HEK293 (cell line): ENCODE measurements around the gene C1orf56.

Experiments
- CTCF ChIA-PET: fragments of 350-600 bp; formaldehyde crosslinking; extraction: SDS; loops from one replicate; lab custom pipeline; 2021; ENCODE audit warnings: antibody characterized with exemption; lab: Yijun Ruan, JAX
- POLR2A ChIA-PET: fragments of 300-600 bp; formaldehyde crosslinking; extraction: SDS; loops from one replicate; lab custom pipeline; 2020; ENCODE audit warnings: antibody characterized with exemption, inconsistent platforms; lab: Yijun Ruan, JAX
- H3K27ac ChIP-seq: fragments of 200-500 bp; sonication (Bioruptor generic); 2 replicates; pipeline ENCODE4 v1.5.1; 2014; ENCODE audit warnings: low read depth, low read length, control low read depth, inconsistent platforms; ENCODE audit errors: extremely low read depth
- H3K36me3 ChIP-seq, 2 experiments: fragments of 200-500 bp in 1 of 2; sonication (Bioruptor generic) in 1 of 2; 1 replicate in 1 of 2; 2 replicates in 1 of 2; pipeline ENCODE4 v1.5.1; 2014 to 2017; ENCODE audit warnings: inconsistent platforms in 2 of 2, low read length in 2 of 2; ENCODE audit not compliant: control insufficient read depth in 2 of 2, insufficient read depth in 1 of 2
- H3K4me1 ChIP-seq: fragments of 200-500 bp; sonication (Bioruptor generic); 2 replicates; pipeline ENCODE4 v1.5.1; 2014; ENCODE audit warnings: mild to moderate bottlenecking, low read length, inconsistent platforms; ENCODE audit not compliant: control insufficient read depth, insufficient read depth
- H3K4me3 ChIP-seq: 2 replicates; pipeline ENCODE4 v1.5.1; 2011; ENCODE audit warnings: low read depth, mild to moderate bottlenecking, control low read depth, low read length, moderate library complexity
- H3K9me3 ChIP-seq: fragments of 200-500 bp; sonication (Bioruptor generic); 2 replicates; pipeline ENCODE4 v1.5.1; 2014; ENCODE audit warnings: low read depth, low read length, inconsistent platforms; ENCODE audit not compliant: control insufficient read depth, insufficient read depth
- KLF9 ChIP-seq: fragments of 450-650 bp; formaldehyde crosslinking; IDR thresholded peaks from 2 replicates; pipeline ENCODE4 v1.5.1; 2016; ENCODE audit warnings: missing biosample characterization, missing genetic modification characterization, low read depth
- PRDM10 ChIP-seq: fragments of 450-650 bp; formaldehyde crosslinking; IDR thresholded peaks from 2 replicates; pipeline ENCODE4 v1.5.1; 2016; ENCODE audit warnings: missing biosample characterization, missing genetic modification characterization
- ZFHX2 ChIP-seq: fragments of 450-650 bp; formaldehyde crosslinking; conservative IDR thresholded peaks from 2 replicates; pipeline ENCODE4 v1.5.1; 2016; ENCODE audit warnings: missing biosample characterization, missing genetic modification characterization
- ZFP37 ChIP-seq: fragments of 450-650 bp; formaldehyde crosslinking; IDR thresholded peaks from 2 replicates; pipeline ENCODE4 v1.5.1; 2016; ENCODE audit warnings: missing biosample characterization, missing genetic modification characterization
- ZNF10 ChIP-seq: fragments of 450-650 bp; formaldehyde crosslinking; IDR thresholded peaks from 2 replicates; pipeline ENCODE4 v1.5.1; 2017; ENCODE audit warnings: missing biosample characterization, missing genetic modification characterization
- ZNF138 ChIP-seq: fragments of 450-650 bp; formaldehyde crosslinking; IDR thresholded peaks from 2 replicates; pipeline ENCODE4 v1.5.1; 2016; ENCODE audit warnings: missing biosample characterization, missing genetic modification characterization, borderline replicate concordance
- ZNF302 ChIP-seq: fragments of 450-650 bp; formaldehyde crosslinking; IDR thresholded peaks from 2 replicates; pipeline ENCODE4 v1.5.1; 2016; ENCODE audit warnings: missing biosample characterization, missing genetic modification characterization, low read depth
- ZNF350 ChIP-seq: fragments of 450-650 bp; formaldehyde crosslinking; IDR thresholded peaks from 2 replicates; pipeline ENCODE4 v1.5.0; 2017; ENCODE audit warnings: missing biosample characterization, mild to moderate bottlenecking, missing genetic modification characterization
- ZNF354C ChIP-seq: fragments of 450-650 bp; formaldehyde crosslinking; IDR thresholded peaks from 2 replicates; pipeline ENCODE4 v1.5.1; 2016; ENCODE audit warnings: missing biosample characterization, missing genetic modification characterization, low read depth, borderline replicate concordance
- ZNF366 ChIP-seq: fragments of 450-650 bp; formaldehyde crosslinking; conservative IDR thresholded peaks from 2 replicates; pipeline ENCODE4 v1.5.1; 2016; ENCODE audit warnings: missing biosample characterization, missing genetic modification characterization
- ZNF510 ChIP-seq: fragments of 450-650 bp; formaldehyde crosslinking; IDR thresholded peaks from 2 replicates; pipeline ENCODE4 v1.5.1; 2018; ENCODE audit warnings: mild to moderate bottlenecking, missing genetic modification characterization, missing biosample characterization; ENCODE audit not compliant: insufficient replicate concordance
- ZNF521 ChIP-seq: fragments of 450-650 bp; formaldehyde crosslinking; IDR thresholded peaks from 2 replicates; pipeline ENCODE4 v1.5.1; 2017; ENCODE audit warnings: missing biosample characterization, mild to moderate bottlenecking, missing genetic modification characterization
- ZNF629 ChIP-seq: fragments of 450-650 bp; formaldehyde crosslinking; IDR thresholded peaks from 2 replicates; pipeline ENCODE4 v1.5.1; 2017; ENCODE audit warnings: missing biosample characterization, missing genetic modification characterization
- ZNF677 ChIP-seq: fragments of 450-650 bp; IDR thresholded peaks from 2 replicates; pipeline ENCODE4 v1.5.0; 2018; ENCODE audit warnings: missing biosample characterization, mild to moderate bottlenecking, missing genetic modification characterization, moderate library complexity
- ZNF792 ChIP-seq: fragments of 450-650 bp; formaldehyde crosslinking; IDR thresholded peaks from 2 replicates; pipeline ENCODE4 v1.5.1; 2016; ENCODE audit warnings: missing biosample characterization, missing genetic modification characterization
- TF ChIP-seq, protein P1 (sequence below): fragments of 450-650 bp; formaldehyde crosslinking; IDR thresholded peaks from 2 replicates; pipeline ENCODE4; 2016; ENCODE audit warnings: missing biosample characterization, missing genetic modification characterization
- TF ChIP-seq, protein P2 (sequence below): fragments of 450-650 bp; formaldehyde crosslinking; IDR thresholded peaks from 2 replicates; pipeline ENCODE4 v1.5.1; 2017; ENCODE audit warnings: missing biosample characterization, missing genetic modification characterization
- TF ChIP-seq, protein P3 (sequence below): fragments of 450-650 bp; formaldehyde crosslinking; IDR thresholded peaks from 2 replicates; pipeline ENCODE4 v1.5.1; 2016; ENCODE audit warnings: missing biosample characterization, missing genetic modification characterization

Gene C1orf56

GRCh38 chr1:150999926-151000325 is 47.6 kb upstream of the C1orf56 start:
- Histone ChIP-seq H3K36me3 (peaks cover 0 to 64% of the 10 kb centered on the region in 2 experiments; a peak in 1 of 3 replicates), H3K4me3 (no peak overlapping the region), H3K4me1 (no peaks in the 10 kb centered on the region), H3K27ac (no peak overlapping the region), H3K9me3 (no peaks in the 10 kb centered on the region)
- ChIA-PET POLR2A (interaction anchor here (1.3 kb wide), 1 partner anchor 370 kb away, joined by 5 read pairs; the partner anchor contains the start of gene ENSA), CTCF (interaction anchor here (0.6 to 3.9 kb wide), 2 partner anchors 19 to 337 kb away, joined by 4 to 31 read pairs; partner anchors contain the start of gene ANXA9)
- TF ChIP-seq ZNF10 (no peak), ZNF354C (tag by site-specific recombination) (no peak), ZFHX2 (tag by site-specific recombination) (no peak)

DNA sequence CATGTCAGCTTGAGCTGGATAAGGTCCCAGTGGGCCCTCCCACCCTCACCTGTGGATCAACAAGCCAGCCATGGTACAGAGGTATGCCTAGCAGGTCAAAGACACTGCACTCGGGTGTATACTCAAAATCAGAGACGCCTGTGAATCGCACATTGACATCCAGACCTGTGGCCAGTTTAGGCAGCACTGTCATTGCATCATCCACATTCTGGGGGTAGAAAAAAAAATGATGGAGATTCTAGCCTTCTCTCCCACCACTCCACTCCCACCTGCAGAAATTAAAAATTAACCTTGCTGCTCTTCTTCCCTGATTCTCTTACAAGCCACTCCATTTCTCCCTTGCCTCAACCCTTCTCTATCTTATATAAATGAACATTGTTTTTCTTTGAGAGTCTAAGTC is 47.1 kb upstream of the C1orf56 start:
- Histone ChIP-seq H3K27ac (no peak overlapping the region), H3K36me3 (peaks cover 0 to 60% of the 10 kb centered on the region in 2 experiments; a peak in 1 of 3 replicates)
- TF ChIP-seq ZNF302 (tag by site-specific recombination) (no peak), ZNF138 (tag by site-specific recombination) (no peak), ZNF350 (tag by site-specific recombination) (no peak), ZNF677 (tag by site-specific recombination) (no peak), ZNF792 (no peak), KLF9 (tag by site-specific recombination) (no peak), ZFHX2 (tag by site-specific recombination) (peak; percentile 17; the same call in 1 of the 2 replicates)
- TF ChIP-seq, protein P1, sequence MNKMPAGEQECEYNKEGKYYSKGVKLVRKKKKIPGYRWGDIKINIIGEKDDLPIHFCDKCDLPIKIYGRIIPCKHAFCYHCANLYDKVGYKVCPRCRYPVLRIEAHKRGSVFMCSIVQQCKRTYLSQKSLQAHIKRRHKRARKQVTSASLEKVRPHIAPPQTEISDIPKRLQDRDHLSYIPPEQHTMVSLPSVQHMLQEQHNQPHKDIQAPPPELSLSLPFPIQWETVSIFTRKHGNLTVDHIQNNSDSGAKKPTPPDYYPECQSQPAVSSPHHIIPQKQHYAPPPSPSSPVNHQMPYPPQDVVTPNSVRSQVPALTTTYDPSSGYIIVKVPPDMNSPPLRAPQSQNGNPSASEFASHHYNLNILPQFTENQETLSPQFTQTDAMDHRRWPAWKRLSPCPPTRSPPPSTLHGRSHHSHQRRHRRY (tag by site-specific recombination), result no peak
- TF ChIP-seq, all 188 proteins: peak for 1
- Histone ChIP-seq H3K4me3 (no peak overlapping the region), H3K4me1 (no peaks in the 10 kb centered on the region), H3K9me3 (no peaks in the 10 kb centered on the region)
- ChIA-PET CTCF (interaction anchor here (0.6 to 3.9 kb wide), 3 partner anchors 20 to 142 kb away, joined by 3 to 31 read pairs (median 4); partner anchors contain the start of gene ANXA9), POLR2A (interaction anchor here (1.3 kb wide), 1 partner anchor 371 kb away, joined by 5 read pairs; the partner anchor contains the start of gene ENSA)

- Histone ChIP-seq H3K9me3 (no peaks in the 10 kb centered on the region), H3K36me3 (peaks cover 0 to 59% of the 10 kb centered on the region in 2 experiments; a peak in 1 of 3 replicates), H3K4me3 (no peak overlapping the region), H3K4me1 (no peaks in the 10 kb centered on the region), H3K27ac (no peak overlapping the region)
- TF ChIP-seq ZNF629 (peak; percentile 79), ZNF302 (tag by site-specific recombination) (no peak), ZFP37 (tag by site-specific recombination) (no peak), ZNF510 (tag by site-specific recombination) (no peak), ZNF366 (tag by site-specific recombination) (peak; percentile 76), PRDM10 (peak; percentile 97), ZNF521 (no peak)
- TF ChIP-seq, protein P2, sequence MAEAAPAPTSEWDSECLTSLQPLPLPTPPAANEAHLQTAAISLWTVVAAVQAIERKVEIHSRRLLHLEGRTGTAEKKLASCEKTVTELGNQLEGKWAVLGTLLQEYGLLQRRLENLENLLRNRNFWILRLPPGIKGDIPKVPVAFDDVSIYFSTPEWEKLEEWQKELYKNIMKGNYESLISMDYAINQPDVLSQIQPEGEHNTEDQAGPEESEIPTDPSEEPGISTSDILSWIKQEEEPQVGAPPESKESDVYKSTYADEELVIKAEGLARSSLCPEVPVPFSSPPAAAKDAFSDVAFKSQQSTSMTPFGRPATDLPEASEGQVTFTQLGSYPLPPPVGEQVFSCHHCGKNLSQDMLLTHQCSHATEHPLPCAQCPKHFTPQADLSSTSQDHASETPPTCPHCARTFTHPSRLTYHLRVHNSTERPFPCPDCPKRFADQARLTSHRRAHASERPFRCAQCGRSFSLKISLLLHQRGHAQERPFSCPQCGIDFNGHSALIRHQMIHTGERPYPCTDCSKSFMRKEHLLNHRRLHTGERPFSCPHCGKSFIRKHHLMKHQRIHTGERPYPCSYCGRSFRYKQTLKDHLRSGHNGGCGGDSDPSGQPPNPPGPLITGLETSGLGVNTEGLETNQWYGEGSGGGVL (tag by site-specific recombination), result peak; percentile 43; the same call in 1 of the 2 replicates
- TF ChIP-seq, protein P3, sequence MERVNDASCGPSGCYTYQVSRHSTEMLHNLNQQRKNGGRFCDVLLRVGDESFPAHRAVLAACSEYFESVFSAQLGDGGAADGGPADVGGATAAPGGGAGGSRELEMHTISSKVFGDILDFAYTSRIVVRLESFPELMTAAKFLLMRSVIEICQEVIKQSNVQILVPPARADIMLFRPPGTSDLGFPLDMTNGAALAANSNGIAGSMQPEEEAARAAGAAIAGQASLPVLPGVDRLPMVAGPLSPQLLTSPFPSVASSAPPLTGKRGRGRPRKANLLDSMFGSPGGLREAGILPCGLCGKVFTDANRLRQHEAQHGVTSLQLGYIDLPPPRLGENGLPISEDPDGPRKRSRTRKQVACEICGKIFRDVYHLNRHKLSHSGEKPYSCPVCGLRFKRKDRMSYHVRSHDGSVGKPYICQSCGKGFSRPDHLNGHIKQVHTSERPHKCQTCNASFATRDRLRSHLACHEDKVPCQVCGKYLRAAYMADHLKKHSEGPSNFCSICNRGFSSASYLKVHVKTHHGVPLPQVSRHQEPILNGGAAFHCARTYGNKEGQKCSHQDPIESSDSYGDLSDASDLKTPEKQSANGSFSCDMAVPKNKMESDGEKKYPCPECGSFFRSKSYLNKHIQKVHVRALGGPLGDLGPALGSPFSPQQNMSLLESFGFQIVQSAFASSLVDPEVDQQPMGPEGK (tag by site-specific recombination), result peak; percentile 41; the same call in 1 of the 2 replicates
- POLR2A ChIA-PET, result interaction anchor here (0.6 to 1.6 kb wide), 9 partner anchors 13 to 744 kb away, joined by 3 to 6 read pairs (median 3); partner anchors contain the start of genes CDC42SE1 and RPRD2
- CTCF ChIA-PET, result interaction anchor here (0.5 to 3.9 kb wide), 7 partner anchors 11 to 213 kb away, joined by 3 to 31 read pairs (median 4); partner anchors contain the start of gene ANXA9
These were observed 45.9 kb upstream of the C1orf56 start for GRCh38 chr1:151001602-151002001.
